GM21723 (cell line): Measurements from ENCODE around the gene LSAMP.
A peak's percentile ranks its signal among the peaks of the same experiment; 100 is the strongest.
"Not testable (repeated sequence)": the region's sequence is repeated elsewhere in the genome, so short reads cannot be mapped to it uniquely, and the experiment has no call there.

Experiments used
- ATAC-seq: cut with Tn5 transposase; IDR thresholded peaks from one replicate; pipeline ENCODE4 v1.9.1; 2021; ENCODE audit warnings: mild to moderate bottlenecking, moderate library complexity; ENCODE audit not compliant: unreplicated experiment

LSAMP gene

DNA sequence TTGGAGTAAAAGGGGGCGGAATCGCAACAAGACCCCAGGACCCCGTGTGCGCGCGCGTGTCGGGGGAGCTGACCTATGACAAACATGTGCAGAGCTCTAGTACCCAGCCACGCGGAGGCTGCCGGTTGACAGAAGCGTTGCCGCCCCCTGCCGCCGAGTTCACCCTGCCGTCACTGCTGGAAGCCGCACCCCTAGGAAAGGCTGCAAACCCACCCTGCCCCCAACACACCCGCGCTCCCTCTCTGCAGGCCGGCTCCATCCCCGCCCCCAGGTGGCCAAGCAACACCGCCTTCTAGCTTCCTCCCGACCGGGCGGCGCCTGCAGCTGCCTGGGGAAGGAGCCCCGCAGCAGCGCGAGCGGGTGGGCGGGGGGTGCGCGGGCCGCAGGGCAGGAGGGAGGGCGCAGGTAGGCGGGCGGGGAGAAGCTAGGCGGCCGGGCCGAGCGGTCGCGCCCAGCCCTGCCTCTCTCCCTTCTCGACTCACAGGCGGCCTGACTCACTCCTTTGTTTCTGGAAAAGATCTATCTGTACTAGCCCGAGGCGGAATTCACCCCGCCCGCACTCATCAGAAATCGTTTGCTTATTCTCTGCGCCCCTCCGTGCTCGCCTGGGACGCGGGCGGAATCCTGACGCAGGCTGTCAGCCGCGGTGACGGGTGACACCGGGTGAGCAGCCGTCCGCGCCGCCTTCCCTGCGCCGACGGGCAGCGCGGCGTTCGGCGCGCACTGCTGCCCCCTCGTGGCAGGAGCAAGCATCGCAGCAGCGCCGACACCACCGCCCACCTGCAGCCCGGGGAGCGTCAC lies 661.1 kb downstream of the LSAMP start:
- peak; percentile 93 for ATAC-seq

DNA sequence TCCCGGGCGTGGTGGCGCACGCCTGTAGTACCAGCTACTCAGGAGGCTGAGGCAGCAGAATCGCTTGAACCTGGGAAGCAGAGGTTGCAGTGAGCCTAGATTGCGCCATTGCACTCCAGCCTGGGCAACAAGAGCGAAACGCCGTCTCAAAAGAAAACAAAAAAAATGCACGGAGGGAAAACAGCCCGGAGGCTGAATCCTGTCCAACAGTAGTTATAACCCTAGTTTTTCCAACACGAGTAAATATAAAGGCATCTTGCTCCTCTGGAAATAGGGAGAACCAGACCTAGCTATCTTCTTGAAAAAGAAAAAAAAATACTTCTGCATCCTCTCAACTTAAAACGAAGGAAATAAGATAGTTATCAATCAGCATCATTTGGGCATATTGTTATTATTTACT lies 661.9 kb downstream of the LSAMP start:
- ATAC-seq = not testable (repeated sequence)

DNA sequence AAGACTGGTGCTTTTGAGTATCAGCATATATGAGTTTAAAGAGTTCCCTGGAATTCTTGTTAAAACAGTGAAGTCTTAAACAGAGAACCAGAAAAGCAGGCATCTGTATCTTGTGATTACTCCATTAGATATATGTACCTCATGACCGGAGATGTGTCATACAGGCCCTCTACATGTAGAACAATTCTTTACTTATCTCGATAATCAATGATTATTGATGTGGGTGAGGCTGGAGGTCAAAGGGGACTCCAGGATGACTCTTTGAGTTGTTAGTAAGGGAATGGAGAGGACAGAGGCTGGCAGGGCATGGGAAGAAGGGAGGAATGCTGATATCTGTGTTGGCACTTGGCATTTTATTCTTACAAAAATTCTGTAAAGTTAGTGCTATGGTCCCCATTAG lies 666.3 kb downstream of the LSAMP start:
- no peak for ATAC-seq

DNA sequence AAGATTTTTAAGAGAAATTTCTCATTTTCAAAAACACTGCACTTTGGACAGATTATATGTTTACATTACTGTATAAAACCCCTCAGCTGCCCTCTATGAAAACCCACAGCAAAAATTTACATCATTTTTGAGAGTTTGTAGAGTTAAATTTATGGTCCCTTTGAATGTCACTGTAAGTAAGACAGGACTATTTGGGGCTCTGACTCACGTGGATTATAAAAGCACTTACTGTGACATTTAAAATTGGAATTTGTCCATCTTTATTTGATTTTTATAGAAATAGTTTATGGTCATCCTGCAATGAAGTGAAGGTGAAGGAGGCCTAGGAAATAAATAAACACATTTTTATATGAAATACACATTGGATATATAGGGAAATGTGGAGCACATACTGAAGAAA lies 672.3 kb downstream of the LSAMP start:
- no peak for ATAC-seq

DNA sequence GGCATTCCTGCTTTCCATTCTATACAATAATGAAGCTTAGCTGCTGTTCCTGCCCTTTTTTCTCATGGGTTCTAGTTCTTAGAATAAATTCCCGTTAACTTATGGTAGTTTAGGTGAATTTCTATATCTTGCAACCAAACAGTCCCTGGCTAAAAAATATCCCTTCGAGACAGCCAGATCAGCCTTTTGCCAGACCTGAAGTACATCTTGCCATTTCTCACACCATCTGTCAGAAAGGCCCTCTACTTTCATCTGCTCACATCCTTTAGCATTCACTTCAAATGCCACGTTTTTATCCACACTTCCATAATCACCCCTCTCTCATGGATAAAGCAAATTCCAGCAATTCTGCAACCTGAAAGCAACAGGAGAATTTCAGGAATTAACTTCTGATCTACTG lies 676.6 kb downstream of the LSAMP start:
- no peak for ATAC-seq

DNA sequence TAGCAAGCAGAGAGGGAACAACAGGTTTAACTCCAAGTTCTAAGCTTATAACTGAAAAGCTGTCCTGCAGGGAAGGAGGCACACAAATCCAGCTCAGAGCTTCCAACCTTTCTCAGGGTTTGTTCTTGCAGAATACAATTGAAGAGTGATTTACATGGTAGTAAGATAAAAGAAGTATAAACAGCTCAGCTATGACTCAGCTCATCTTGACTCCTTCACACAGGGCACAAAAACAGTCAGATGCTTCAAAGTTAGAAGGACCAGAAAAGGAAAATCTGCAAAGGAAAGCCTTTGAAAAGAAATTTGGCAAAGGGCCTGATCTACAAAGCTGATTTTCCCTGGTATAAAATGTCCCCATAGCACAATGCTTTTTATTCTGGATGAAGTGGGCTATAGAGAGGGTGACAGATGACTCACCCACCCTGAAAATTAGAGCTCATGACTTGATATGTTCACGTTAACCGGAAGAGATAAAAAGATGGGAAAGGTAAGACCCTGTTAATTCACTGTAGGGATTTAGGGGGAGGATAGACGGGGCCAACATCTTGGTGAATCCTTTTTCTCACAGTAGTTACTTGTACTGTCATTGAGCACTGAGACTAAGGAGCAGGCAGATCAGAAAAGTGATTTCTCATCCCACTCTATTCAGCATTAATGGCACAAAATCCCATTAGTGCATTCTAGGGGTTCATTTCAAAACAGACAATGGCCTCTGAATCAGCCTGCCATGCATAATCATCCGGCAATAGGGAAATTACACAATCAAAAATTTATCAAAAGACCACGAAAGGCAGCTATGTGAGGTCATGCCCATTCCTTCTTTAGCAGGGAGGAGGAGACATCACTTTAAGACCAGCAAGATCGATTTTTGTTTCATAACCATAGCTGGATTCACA lies 678.5 kb downstream of the LSAMP start:
- no peak for ATAC-seq

DNA sequence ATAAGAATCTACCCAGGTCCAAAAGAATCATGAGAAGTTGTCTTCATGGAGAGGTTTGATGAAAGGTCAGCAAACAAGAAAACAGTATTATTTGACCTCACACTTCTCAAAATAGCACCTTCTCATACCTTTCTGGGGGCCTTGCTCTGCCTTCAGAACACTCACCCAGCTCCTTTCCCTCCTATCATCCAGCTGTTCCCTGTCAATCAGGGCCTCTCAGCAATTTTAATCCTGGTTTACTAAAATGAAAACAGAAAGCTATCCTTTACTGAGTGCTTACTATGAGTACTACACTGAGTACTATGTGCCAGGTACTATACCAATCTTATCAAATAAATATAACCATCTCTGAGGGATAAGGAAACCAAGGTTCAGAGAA lies 683.4 kb downstream of the LSAMP start:
- ATAC-seq = no peak

DNA sequence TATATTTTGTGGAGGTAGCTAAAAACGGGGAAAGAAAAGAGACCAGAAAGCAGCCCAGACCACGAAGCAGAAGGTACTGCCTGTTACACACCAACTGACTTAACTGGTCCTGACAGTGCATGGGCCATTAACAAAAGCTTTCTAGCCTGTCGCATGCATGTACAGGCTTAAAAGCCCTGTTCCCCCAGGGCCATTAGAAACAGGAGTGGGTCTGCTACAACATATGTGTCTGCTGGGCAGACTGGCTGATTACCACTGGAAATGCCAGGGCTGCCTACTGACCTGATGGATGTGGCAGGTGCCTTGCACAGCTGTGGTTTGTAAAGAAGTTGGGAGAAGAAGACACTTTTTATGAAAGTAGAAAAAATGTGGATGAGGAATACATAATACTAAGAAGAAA lies 684.6 kb downstream of the LSAMP start:
- no peak for ATAC-seq

DNA sequence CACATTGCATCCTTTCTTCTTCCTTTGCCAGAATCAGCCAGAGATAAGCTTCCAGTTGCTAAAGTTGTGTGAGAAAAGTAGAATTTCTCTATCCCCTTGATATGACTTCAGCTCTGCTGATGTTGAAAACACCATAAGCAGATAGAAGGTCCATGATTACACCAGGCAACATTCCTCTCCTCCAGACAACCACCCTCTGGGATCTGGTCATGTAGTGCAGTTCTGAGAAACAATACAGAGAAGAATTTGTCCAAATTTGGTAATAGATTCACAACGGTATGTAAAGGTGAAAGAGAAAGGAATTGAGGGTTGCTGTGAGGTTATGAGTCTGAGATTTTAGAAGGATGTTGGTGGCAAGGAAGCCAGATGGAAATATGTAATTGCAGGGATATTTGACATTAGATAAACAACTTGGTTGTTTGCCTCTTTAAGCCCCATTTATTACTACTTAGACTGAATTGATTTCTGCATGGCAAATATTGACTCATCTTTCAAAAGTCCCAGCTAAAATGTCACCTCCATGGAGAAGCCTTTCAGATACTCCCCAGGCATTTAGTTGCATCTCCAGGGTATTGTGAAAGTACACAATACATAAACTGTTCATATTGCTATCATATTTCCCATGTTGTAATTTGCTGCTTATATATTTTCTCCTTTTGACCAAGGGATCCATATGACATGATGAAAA lies 687.1 kb downstream of the LSAMP start:
- ATAC-seq = no peak

DNA sequence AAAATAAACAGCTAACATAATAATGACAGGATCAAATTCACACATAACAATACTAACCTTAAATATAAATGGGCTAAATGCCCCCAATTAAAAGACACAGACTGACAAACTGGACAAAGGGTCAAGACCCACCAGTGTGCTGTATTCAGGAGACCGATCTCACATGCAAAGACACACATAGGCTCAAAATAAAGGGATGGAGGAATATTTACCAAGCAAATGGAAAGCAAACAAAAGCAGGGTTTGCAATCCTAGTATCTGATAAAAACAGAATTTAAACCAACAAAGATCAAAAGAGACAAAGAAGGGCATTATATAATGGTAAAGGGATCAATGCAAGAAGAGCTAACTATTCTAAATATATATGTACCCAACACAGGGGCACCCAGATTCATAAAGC lies 692.3 kb downstream of the LSAMP start:
- ATAC-seq = not testable (repeated sequence)
